SW 1271 (cell line): ENCODE measurements around the gene CLCN6.

Source experiments
- DNase-seq, 2 experiments: peaks; one replicate each; lab custom pipeline; 2025; lab: John Stamatoyannopoulos, UW

CLCN6 gene

DNA sequence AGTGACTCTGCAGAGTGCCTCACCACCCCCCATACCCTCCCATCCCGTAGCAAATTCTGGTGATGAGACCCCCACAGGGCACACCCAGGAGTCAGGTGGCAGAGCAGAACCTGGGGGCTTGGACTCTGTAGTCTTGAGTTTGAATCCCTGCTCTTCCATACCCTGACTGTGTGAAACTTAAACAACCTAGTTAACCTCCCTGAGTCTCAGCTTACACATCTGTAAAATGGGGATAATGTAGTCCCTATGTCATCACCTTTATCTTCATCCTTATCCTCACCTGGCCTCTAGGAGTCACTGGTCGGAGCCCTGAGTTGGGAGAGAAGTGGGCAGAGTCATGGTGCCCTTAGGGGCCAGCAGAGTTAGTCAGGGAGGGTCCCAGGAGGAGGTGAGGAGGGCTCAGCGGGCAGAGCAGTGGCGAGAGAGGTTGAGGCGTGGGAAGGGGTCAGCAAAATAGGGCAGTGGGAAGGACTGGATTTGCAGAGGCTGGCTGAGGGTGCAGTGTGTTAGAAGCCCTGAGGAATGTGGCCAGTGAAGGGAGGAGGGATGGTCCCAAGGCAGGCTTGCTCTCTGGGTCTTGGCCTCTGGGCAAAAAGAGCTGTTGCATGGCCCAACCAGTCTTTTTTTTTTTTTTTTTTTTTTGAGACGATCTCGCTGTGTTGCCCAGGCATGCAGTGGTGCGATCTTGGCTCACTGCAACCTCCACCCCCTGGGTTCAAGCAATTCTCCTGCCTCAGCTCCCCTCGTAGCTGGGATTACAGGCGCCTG is 25.4 kb upstream of the CLCN6 start:
- no peak for DNase-seq

DNA sequence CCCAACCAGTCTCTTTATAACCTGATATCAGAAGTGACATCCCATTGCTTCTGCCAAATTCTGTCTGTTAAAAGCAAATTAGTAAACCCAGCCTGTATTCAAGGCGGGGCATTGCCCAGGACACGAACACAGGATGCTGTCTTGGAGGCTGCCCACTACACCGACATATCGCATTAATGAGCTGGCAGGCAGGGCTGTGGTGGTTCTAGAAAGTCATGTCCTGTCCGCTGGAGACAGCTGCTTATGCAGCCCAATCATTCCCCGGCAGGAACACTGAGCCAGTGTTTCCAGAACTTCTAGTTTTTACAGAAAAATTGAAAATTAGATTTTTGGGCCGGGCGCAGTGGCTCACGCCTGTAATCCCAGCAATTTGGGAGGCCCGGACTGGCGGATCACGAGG is 24.7 kb upstream of the CLCN6 start:
- no peak for DNase-seq

DNA sequence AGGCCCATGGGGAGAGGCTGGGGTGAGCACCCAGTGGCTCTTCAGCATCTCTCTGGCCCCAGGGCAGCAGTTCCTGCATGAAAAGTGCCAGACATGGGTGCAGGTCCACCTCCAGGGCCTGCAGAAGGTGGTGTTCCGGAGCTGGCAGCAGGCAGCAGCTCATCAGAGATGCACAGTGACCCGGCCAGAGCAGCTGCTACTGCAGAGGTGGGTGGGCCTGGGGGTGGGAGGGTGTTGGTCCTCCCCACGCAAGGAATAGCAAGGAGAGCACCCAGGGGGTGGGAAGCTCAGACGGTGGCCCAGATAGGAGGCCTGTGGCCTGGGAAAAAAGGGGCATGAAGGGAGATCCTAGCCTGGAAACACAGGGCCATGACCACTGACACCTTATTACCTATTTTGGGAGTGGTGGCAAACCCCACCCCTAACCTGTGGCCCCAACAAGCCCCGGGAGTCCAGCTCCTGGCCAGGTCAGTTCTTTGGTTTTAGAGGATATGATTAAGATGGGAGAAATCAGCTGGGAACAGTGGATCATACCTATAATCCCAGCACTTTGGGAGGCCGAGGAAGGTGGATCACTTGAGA is 23.8 kb upstream of the CLCN6 start:
- no peak for DNase-seq

- DNase-seq = no peak
Observed at GRCh38 chr1:11783556-11783955, 22.4 kb upstream of the CLCN6 start.

DNA sequence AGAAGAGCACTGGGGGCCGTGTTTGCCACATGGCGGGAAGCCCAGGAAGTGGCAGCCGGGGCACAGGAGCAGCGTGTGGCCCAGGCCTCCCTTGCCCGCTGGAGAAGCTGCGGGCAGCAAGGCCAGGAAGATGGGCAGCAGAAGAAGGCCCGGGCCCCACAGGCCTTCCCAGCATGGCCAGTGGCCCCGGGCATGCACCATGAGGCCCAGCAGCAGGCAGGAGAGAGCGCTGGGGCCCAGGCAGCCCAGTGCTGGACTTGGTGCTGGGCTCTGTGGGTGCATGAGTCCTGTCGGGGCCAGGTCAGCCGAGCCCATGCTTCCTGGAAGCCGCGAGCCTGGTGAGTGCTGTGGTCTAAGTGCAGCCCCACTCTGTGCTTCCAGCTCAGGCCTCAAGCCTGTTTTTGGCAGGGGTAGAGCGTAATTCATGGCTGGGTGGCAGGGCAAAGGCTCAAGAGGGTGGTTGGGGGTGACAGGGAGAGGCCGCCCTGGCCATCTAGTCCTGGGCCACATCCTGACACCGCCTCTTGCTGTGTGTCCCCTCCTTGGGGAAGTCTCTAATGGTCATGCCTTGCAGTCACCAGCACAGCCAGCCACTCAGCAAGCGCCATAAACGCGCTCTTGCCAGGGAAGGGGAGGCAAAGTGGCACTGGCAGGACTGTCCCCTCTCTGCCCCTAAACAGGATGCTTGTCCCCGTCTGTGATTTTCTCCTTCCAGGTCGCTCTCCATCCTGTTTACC is 21.6 kb upstream of the CLCN6 start:
- no peak for DNase-seq

GRCh38 chr1:11784993-11785769 is 20.8 kb upstream of the CLCN6 start:
- DNase-seq = peak; percentile 5 to 22

GRCh38 chr1:11786168-11786567 is 19.8 kb upstream of the CLCN6 start:
- DNase-seq = no peak

DNA sequence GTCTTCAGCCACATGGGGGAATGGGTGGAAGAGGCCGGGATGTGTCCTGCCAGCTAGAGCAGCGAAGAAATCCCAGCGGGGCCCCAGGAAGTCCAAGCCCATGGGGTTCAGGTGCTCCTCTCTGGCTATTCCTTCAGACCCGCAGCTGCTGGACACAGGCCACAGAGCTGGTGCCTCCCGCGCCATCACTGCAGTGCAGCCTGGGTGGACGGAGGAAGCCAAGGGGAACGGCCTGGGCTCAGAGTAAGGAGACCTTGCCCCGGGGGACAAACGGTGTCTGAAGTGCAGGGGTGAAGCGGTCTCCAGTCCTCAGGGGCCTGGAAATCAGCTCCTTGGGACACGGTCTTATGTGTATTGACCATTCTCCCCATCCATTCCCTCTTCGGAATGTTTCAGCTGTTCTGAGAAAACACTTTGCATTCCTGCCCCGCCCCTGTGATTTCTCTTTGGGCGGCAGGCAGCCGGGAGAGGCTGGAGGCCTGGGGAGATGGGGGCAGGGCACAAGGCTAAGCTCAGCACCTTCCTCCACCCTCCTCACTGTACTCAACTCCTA is 18.7 kb upstream of the CLCN6 start:
- DNase-seq = peak in 1 of 2 experiments; percentile 7

- no peak for DNase-seq
Observed at GRCh38 chr1:11787804-11788436, 18.1 kb upstream of the CLCN6 start.

GRCh38 chr1:11788549-11789053 is 17.4 kb upstream of the CLCN6 start:
- no peak for DNase-seq

GRCh38 chr1:11789126-11790067 is 16.6 kb upstream of the CLCN6 start:
- DNase-seq = no peak

GRCh38 chr1:11790101-11790879 is 15.7 kb upstream of the CLCN6 start:
- no peak for DNase-seq

DNA sequence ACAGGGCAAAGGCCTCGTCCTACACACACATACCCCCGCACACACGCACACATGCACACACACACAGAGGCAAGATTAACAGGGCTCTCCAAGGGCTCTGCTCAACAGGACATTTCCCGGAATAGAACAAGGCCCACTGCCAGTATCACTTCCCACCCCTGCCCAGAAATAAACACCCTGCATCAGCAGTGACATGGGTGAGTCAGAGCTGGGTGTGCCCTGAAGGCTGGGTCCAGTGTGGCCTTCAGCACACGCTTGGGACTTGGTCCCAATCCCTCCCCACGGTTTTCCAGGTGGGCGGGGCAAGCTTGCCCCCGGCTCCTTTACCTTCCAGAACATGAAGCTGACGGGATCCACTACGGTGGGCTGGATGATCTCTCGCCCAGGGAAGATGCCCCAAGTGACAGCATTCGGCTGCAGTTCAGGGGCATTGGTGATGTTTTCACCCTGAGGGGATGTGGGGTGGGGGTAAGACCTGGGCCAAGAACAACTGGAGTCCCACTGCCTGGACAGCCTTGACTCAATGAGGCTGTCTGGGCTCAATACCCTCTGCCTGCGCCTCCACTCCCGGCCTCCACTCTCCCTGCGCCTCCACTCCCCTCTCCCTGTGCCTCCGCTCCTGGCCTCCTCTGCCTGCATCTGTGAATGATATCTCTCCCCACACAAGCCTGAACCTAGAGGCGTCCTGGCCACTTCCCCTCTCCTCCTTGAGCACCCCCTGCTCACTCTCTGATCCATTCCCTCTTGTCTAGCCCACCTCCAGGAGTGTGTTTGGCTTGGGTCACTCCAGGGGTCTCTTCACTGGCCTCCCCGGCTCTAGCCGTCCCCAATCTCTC is 14.9 kb upstream of the CLCN6 start:
- DNase-seq = no peak

DNA sequence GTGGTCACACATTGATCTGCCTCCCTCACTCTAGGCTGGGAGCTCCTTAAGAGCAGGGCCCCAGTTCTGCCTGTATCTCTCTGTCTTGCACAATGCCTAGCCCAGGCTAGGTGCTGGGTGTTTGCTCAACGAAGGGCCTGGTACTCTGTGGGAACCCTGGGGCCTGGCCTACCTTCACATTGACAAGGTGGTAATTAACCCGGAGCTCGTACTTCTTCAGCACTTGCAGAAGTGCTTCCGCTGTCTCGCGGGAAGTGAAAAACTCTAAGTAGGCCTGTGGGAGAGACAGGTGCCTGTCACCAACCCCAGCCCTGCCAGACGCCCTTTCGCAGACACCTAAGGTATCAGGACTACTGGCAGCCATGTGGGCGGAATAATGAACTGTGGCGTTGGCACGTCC is 13.9 kb upstream of the CLCN6 start:
- no peak for DNase-seq

DNA sequence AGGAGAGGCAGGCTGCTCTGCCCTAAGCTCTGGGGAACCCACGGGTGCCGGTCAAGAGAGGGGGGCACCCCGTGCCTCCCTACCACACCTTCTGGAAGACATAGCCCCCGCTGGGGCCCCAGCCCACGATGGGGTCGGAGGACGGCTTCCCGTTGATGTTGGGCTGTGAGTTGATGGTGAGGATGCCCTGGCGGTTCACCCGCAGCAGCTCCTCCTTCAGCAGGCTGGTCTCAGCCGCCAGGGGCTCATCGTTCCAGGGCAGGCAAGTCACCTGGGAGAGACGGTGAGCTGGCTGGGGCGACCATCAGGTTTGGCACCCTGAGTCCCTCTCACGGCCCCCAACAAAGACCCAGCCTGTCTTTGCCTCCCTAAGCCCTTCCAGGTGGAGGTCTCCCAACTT is 12.2 kb upstream of the CLCN6 start:
- DNase-seq = no peak

GRCh38 chr1:11794446-11795237 is 11.3 kb upstream of the CLCN6 start:
- no peak for DNase-seq

DNA sequence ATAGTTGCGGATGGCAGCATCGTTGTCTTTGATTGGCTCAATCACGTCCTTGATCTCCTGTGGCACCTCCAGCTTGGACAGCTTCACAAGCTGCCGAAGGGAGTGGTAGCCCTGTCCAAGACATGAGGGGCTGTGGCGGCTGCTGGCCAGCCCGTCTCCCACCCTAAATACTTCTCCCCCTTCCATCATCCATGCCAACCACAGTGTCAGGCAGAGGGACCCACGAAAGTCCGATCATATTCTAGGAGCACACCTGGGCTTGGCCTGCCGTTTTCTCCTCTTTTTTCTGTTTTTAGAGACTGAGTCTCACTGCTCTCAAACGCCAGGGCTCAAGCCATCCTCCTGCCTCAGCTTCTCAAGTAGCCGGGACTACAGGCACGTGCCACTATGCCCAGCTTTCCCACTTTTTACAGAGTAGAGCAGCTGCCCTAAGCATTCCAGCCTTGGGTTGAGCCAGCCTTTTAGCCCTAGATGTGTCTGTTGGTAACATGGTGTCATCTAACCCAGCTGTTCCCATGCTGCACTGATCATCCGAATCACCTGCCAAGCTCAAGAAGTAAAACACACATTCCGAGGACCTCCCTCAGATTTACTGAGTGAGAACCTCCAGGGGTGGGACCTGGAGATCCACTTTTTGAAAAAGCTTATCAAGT is 10.6 kb upstream of the CLCN6 start:
- DNase-seq = no peak
